Muscle layer of colon (tissue), 2 donors: ENCODE measurements around the gene RBM23.
A peak's percentile ranks its signal among the peaks of the same experiment; 100 is the strongest.
"Not testable (repeated sequence)": the region's sequence is repeated elsewhere in the genome, so short reads cannot be mapped to it uniquely, and the experiment has no call there.

ENCODE experiments used
- H3K27ac ChIP-seq: one replicate; pipeline ENCODE4 v1.7.0; 2013; ENCODE audit warnings: low read depth, mild to moderate bottlenecking, low read length, moderate library complexity
- H3K27me3 ChIP-seq, 2 donors: one replicate each; pipeline ENCODE4 v1.7.0; 2013; ENCODE audit warnings: low read length in 2 of 2, mild to moderate bottlenecking in 2 of 2; ENCODE audit not compliant: insufficient read depth in 2 of 2, control insufficient read depth in 1 of 2
- H3K36me3 ChIP-seq: one replicate; pipeline ENCODE4 v1.7.0; 2013; ENCODE audit warnings: mild to moderate bottlenecking, low read length; ENCODE audit not compliant: insufficient read depth
- H3K4me1 ChIP-seq: one replicate; pipeline ENCODE4 v1.7.0; 2013; ENCODE audit warnings: mild to moderate bottlenecking, low read length; ENCODE audit not compliant: insufficient read depth
- H3K4me3 ChIP-seq, 2 donors: one replicate each; pipeline ENCODE4 v1.7.0; 2013; ENCODE audit warnings: low read length in 2 of 2, low read depth in 1 of 2, mild to moderate bottlenecking in 1 of 2, moderate library complexity in 1 of 2
- H3K9ac ChIP-seq: one replicate; pipeline ENCODE4 v1.7.0; 2013; ENCODE audit warnings: low read length
- H3K9me3 ChIP-seq: one replicate; pipeline ENCODE4 v1.7.0; 2013; ENCODE audit warnings: mild to moderate bottlenecking, low read length
- donor health status: abdominal sarcoma.
- donor health status: Adenocarcinoma of cecum.

The RBM23 gene

DNA sequence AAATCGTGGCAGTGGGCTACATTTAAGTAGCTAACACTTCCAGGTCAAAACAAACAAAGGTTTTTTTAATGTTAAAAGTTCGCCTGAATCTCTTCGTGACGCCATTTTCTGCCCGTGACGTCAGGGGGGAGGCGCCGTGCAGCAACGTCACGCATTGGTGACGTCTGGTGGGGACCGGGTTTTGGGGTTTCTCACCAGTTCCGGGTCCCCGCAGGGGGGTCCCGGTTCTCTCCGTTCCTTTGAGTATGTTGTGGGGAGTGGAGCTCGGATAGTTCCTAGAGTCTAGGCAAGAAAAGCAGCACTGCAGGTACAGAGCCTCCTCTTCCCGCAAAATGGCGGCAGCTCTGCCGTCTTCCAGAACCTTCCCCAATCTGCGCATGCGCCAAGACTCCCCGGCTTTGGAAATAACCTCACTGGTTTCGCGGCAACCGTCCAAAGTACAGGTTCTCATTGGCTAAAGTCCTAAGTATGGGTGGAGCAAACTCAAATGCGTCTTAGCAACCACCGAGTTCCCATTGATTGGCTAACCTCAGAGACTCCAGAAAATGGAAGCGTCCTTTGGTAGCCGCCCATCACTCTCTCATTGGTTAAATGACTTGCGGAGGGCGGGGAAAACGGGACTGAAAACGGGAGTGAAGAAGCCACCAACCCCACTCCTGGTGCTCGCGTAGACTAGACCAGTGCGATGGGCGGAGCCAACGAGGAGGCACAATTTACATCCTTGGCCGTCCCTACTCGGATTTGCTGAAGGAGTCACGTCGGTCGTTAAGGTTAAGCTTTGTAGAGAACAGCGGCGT lies at the start of gene RBM23:
Gene RBM23, minus strand, starts transcription at position 346 of the 797 bp plus-strand sequence.
- no peaks in the 10 kb centered on the region for H3K27me3 ChIP-seq
- peak within 1 kb of the TSS; percentile 70 to 87 for H3K4me3 ChIP-seq
- H3K27ac ChIP-seq, result peak within 1 kb of the TSS; percentile 98
- peak within 1 kb of the TSS; percentile 92 for H3K9ac ChIP-seq
- H3K4me1 ChIP-seq, result peaks cover 19% of the 10 kb centered on the region
- H3K9me3 ChIP-seq, result no peaks in the 10 kb centered on the region
- peaks cover 38% of the 10 kb centered on the region for H3K36me3 ChIP-seq

DNA sequence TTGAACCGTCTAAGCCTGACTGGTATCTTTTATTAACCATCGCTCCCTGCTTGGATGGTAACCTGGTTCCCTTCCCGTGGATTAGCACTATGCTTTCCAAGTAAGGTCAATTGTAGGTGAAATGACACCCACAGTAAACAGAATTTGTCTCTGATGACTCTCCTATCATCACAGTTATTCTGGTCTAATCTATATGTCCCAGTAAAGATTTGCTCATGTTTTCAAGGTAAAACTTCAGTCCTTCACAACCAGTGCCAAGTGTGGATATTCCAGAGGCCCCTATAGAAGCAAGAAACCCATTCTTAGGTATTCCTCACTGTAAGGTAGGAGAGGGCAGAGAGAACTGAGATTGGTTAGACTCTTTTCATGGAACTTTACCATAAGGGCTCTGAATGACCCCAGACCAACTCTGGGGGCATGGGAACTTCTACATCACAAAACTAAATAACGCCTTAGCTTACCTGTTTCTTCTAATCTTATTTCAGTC lies 47.9 kb upstream of the RBM23 start:
- H3K9ac ChIP-seq, result no peak overlapping the region
- no peaks in the 10 kb centered on the region for H3K27me3 ChIP-seq
- no peaks in the 10 kb centered on the region for H3K4me1 ChIP-seq
- no peak overlapping the region for H3K4me3 ChIP-seq
- no peak overlapping the region for H3K27ac ChIP-seq
- no peaks in the 10 kb centered on the region for H3K9me3 ChIP-seq
- H3K36me3 ChIP-seq, result no peaks in the 10 kb centered on the region

DNA sequence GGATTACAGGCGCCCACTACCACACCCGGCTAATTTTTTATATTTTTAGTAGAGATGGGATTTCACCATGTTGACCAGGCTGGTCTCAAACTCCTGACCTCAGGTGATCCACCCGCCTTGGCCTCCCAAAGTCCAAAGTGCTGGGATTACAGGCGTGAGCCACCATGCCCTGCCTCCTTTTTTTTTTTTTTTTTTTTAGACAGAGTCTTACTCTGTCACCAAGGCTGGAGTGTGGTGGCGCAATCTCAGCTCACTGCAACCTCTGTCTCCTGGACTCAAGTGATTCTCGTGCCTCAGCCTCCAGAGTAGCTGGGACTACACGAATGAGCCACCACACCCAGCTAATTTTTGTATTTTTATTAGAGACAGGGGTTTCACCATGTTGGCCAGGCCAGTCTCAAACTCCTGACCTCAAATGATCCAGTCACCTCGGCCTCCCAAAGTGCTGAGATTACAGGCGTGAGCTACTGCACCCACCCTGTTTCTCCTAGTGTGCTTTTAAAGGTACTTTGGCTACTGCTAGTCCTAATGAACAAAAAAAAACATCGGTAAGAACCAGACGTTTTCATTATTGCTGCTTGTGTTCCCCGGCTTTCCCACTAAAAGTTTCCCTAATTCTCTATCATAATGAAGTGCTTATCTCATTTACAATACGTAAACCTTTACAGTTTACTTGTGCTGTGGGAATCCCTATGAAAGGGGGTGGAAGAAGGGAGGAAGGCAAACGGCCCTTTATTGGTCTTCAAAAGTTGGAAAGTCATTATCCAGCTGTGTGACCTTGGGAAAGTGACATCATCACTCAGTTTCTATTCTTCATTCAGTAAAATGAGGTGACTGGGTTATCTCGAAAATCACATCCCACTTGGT lies 47.2 kb upstream of the RBM23 start:
- not testable (repeated sequence) for H3K4me3 ChIP-seq, H3K36me3 ChIP-seq, H3K4me1 ChIP-seq, H3K9me3 ChIP-seq, H3K27ac ChIP-seq, H3K27me3 ChIP-seq, H3K9ac ChIP-seq

DNA sequence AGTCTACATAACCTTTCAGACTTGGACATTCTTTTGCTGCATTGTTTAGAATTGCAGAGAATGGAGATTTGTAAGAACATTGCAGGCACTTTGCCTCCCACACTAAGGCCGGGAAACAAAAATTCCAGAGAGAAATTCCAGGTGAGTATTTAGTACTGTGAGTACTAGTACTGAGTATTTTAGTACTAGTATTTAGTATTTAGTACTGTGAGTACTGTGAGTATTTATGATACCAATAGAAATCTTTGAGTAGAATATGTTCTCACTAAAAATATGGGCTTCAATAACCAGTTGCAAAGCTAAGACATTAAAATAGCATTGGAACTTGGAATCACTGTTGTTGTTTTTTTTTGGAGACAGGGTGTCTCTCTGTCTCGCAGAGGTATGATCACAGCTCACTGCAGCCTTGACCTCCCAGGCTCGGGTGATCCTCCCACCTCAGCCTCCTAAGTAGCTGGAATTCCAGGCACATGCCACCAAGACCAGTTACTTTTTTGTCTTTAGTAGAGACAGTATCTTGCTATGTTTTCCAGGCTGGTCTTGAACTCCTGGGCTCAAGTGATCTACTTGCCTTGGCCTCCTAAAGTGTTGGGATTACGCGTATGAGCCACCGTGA lies 43.2 kb upstream of the RBM23 start:
- no peaks in the 10 kb centered on the region for H3K27me3 ChIP-seq
- no peaks in the 10 kb centered on the region for H3K36me3 ChIP-seq
- no peak overlapping the region for H3K4me3 ChIP-seq
- no peaks in the 10 kb centered on the region for H3K4me1 ChIP-seq
- H3K9ac ChIP-seq, result no peak overlapping the region
- no peak overlapping the region for H3K27ac ChIP-seq
- H3K9me3 ChIP-seq, result no peaks in the 10 kb centered on the region

DNA sequence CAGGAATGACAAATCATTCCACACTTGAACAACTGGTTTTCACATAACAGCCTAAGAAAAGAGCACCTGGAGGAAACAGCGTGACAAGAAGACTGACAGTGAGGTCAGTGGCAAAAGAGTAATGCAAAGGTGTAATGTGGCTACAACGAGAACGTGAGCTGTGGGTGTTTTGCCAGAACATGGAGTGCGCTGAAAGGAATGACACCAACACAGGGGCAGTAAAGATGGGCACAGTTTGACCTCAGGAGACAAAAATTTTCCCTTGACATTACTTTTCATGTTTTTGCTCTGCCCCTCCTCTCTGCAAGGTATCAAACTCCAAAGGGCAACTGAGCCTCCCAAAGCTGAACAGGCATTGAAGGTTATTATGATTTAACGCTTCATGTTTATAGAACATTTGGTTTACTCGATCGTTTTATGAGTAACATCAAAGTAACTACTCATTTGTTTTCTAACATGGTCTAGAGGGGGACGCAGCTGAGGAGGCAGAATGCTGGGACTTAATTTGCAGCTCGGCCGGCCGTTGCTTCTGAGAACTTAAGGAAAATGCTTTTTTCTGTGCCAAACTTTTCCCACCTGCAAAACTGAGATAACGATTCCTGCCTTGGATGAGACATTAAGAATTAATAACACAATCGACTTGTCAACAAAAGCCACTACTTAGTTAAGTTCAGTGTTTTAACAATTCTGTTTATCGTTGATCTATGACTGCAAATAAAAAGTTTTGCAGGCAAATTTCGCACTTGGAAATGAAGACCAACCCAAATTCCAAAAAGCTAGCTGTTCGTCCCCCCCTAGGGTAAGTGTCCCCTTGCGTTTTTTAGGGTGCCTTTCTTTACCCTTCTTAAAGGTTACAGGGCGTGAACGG lies 37.0 kb upstream of the RBM23 start:
- Histone ChIP-seq H3K36me3 (no peaks in the 10 kb centered on the region), H3K9me3 (no peaks in the 10 kb centered on the region), H3K9ac (peak overlapping the region; percentile 51), H3K27me3 (no peaks in the 10 kb centered on the region), H3K4me1 (peaks cover 15% of the 10 kb centered on the region), H3K27ac (peak overlapping the region; percentile 98), H3K4me3 (peak overlapping the region; percentile 80 to 91)

DNA sequence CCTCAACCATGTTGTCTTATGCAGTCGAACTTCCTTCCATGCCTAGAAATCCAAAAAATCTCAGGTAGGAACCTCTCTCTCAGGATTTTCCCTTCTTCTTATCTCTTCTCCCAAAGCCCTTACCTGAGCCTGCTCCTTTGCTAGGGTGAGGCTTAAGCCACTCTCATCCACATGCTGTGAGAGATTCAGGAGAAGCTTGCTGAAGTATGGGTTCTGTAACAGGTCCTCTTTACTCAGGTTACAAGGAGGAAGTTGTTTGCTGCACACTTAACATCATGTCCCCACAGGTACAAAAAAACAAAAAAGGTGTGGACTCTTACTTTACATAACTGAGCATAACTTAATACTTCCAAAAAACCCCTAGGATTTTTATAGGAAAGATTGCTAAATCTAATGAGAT lies 33.5 kb upstream of the RBM23 start:
- Histone ChIP-seq H3K4me1 (peaks cover 15% of the 10 kb centered on the region), H3K9ac (no peak overlapping the region), H3K4me3 (no peak overlapping the region), H3K27ac (no peak overlapping the region), H3K27me3 (no peaks in the 10 kb centered on the region), H3K9me3 (no peaks in the 10 kb centered on the region), H3K36me3 (peaks cover 17% of the 10 kb centered on the region)

DNA sequence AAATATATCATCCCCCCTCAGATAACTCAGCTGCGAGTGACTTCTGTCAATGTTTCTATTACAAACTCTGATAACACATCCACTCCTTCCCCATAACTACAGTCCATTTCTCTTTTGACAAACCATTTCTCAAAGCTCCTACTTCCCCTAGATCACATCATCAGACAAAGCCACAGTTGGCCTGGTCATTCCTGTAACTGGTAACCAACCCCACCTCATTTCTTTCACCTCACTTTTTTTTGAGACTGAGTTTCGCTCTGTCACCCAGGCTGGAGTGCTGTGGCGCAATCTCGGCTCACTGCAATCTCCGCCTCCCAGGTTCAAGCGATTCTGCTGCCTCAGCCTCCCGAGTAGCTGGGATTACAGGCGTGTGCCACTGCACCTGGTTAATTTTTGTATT lies 32.8 kb upstream of the RBM23 start:
- not testable (repeated sequence) for H3K27me3 ChIP-seq, H3K27ac ChIP-seq, H3K4me3 ChIP-seq, H3K9me3 ChIP-seq, H3K9ac ChIP-seq
- H3K36me3 ChIP-seq, result peaks cover 23% of the 10 kb centered on the region
- H3K4me1 ChIP-seq, result peaks cover 15% of the 10 kb centered on the region

DNA sequence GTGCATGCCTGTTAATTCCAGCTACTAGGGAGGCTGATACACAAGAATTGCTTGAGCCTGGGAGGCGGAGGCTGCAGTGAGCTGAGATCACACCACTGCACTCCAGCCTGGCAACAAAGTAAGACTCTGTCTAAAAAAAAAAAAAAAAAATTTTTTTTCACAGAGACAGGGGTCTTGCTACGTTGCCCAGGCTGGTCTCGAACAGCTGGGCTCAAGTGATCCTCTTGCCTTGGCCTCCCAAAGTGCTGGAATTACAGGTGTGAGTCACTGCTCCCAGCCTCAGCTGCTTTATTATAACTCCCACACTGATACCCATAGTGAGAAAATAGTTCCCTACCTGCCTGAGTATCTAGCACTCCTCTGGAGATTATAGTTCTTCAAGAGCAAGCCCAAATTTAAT lies 26.7 kb upstream of the RBM23 start:
- H3K9ac ChIP-seq, result no peak overlapping the region
- H3K27ac ChIP-seq, result no peak overlapping the region
- H3K27me3 ChIP-seq, result no peaks in the 10 kb centered on the region
- H3K9me3 ChIP-seq, result no peaks in the 10 kb centered on the region
- peaks cover 29% of the 10 kb centered on the region for H3K36me3 ChIP-seq
- H3K4me3 ChIP-seq, result no peak overlapping the region
- H3K4me1 ChIP-seq, result no peaks in the 10 kb centered on the region

DNA sequence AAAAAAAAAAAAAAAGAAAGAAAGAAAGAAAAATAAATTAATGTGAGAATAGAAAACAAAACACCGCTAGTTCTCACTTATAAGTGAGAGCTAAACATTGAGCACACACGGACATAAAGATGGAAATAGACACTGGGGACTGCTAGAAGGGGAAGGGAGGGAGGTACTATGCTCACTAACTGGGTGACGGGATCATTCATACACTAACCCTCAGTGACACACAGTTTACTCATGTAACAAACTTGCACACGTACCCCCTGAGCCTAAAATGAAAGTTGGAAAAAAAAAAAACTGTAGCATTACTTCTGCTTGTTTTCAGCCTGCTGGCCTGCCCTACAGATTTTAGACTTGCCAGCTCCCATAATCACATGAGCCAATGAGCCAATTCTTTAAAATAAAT lies 20.7 kb upstream of the RBM23 start:
- H3K4me3 ChIP-seq, result no peak overlapping the region
- no peaks in the 10 kb centered on the region for H3K36me3 ChIP-seq
- no peaks in the 10 kb centered on the region for H3K27me3 ChIP-seq
- H3K9ac ChIP-seq, result no peak overlapping the region
- no peaks in the 10 kb centered on the region for H3K4me1 ChIP-seq
- no peaks in the 10 kb centered on the region for H3K9me3 ChIP-seq
- no peak overlapping the region for H3K27ac ChIP-seq

DNA sequence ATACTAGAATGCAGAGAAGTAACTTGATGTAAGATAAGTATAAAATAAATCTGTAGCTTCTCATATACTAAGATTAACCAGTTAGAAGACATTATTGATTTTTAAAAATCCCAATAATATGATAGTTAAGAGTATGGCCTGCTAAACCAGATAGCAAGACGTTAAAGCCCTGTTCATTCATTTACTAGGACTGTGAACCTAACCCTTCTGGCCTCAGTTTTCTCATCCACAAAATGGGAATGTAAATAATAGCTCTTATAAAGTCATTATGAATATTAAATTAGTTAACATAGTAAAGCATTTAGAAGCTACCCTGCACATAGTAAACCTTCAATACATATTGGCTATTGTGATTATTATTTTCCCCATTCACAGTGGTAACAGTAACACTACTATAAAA lies 16.2 kb upstream of the RBM23 start:
- Histone ChIP-seq H3K4me3 (no peak overlapping the region), H3K27ac (no peak overlapping the region), H3K4me1 (no peaks in the 10 kb centered on the region), H3K36me3 (no peaks in the 10 kb centered on the region), H3K27me3 (no peaks in the 10 kb centered on the region), H3K9ac (no peak overlapping the region), H3K9me3 (no peaks in the 10 kb centered on the region)

DNA sequence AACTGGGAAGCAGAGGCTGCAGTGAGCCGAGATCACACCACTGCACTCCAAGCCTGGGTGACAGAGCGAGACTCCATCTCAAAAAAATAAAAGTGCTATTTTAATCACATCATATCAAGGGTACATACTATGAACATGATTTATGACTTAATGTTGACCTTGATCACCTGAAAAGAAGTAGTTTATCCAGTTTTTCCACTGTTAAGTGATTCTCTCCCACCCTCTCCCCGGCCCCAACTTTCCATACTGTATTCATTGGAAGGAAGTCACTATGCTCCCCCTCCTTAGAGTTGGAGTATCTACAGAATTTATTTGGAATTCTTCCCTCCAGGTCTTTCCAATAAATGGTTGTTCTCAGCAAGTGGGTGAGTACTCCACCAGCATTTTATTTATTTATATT lies 13.2 kb upstream of the RBM23 start:
- Histone ChIP-seq H3K27ac (no peak overlapping the region), H3K4me1 (peaks cover 8% of the 10 kb centered on the region), H3K36me3 (peaks cover 4% of the 10 kb centered on the region), H3K9ac (no peak overlapping the region), H3K27me3 (no peaks in the 10 kb centered on the region), H3K4me3 (no peak overlapping the region), H3K9me3 (no peaks in the 10 kb centered on the region)
